NCI-H1436 treated with DMSO at 0.1 percent for 48 hours (cell line): Measurements from ENCODE around the gene STAP2.
"Not testable (repeated sequence)": the region's sequence is repeated elsewhere in the genome, so short reads cannot be mapped to it uniquely, and the experiment has no call there.

Source experiments
- DNase-seq: peaks from one replicate; lab custom pipeline; 2025; lab: John Stamatoyannopoulos, UW

The STAP2 gene

DNA sequence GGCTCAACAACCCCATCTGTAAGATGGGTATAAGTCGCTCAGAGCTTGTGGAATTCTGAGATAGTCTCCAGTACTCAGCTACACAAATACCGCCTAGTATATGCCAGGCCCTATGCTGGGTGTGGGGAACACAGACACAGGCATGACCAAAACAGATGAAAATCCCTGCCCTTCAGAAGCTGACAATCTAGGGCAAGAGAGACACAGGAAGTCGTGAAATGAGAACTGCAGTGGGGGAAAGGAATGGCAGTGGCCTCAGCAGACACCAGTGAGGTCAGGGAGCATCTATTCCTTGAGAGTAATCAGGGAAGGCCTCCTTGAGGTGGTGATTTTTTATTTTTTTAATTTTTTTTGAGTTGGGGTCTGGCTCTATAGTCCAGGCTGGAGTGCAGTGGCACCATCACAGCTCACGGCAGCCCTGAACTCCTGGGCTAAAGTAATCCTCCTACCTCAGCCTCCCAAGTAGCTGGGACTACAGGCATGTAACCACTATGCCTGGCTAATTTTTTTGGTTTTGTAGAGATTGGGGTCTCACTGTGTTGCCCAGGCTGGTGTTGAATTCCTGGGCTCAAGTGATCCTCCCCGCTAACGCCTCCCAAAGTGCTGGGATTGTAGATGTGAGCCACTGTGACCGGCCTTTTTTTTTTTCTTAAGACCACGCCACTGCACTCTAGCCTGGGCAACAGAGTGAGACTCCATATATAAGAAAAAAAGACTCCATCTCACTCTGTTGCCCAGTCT lies 39.6 kb downstream of the STAP2 start:
- no peak for DNase-seq

DNA sequence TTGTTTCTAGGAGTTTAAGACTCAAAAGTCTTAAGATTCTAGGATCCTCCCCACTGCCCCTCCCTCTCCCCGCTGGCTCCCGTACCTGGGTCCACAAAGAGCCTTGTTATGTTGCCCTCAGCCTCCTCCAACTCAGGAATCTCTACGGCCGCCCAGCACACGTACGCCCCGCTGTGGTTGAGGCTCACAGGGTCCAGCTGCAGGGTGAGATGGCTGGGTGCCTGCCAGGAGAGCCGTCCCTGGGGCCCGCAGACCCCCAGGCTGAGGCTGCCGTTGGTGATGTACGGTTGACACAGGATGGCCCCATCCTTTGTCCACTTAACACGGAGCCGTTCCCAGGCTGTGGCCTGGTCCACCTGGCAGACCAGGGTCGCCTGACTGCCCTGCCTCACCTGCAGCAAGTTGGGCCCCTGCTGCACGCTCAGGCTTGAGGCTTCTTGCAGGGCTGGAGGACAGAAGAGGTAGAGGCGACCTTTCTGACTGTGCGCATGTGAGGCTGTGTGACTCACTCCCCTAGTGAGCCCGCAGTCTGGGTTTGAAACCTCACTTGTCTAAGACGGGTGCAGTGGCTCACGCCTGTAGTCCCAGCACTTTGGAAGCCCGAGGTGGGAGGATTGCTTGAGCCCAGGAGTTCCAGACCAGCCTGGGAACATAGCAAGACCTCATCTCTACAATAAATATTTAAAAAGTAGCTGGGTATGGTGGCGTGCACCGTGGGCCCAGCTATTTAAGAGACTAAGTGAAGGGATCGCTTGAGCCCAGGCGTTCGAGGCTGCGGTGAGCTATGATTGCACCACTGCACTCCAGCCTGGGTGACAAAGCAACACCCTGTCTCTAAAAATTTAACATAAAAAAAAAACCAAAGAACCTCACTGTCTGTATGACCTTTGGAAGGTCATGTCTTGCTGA lies 40.5 kb downstream of the STAP2 start:
- DNase-seq = no peak

GRCh38 chr19:4295972-4296771 lies 42.5 kb downstream of the STAP2 start:
- peak; percentile 89 for DNase-seq

DNA sequence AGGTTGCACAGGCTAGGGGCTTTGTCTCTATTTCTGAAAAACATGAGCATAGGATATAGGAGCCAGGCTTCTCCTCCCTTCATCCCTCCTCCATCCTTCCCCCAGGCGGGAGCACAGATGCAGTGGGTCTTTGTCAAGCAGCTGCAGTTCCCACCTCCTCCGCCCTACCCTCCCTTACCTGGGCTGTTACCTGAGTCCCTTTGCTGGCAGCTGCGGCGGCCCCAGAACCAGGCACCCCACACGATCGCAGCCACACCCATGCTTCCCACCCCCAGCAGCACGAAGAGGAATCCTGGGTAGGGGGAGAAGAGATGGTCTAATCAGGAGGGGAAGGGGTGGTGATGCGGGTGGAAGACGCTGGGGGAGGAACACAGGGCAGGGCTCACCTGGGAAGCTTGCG lies 44.2 kb downstream of the STAP2 start:
- DNase-seq = no peak

- no peak for DNase-seq
Observed at GRCh38 chr19:4292515-4292914, 46.1 kb downstream of the STAP2 start.

- no peak for DNase-seq
Observed at GRCh38 chr19:4291184-4291732, 47.4 kb downstream of the STAP2 start.

GRCh38 chr19:4288091-4288777 lies 50.4 kb downstream of the STAP2 start:
- no peak for DNase-seq

- DNase-seq = not testable (repeated sequence)
Observed at GRCh38 chr19:4286141-4286540, 52.5 kb downstream of the STAP2 start.

DNA sequence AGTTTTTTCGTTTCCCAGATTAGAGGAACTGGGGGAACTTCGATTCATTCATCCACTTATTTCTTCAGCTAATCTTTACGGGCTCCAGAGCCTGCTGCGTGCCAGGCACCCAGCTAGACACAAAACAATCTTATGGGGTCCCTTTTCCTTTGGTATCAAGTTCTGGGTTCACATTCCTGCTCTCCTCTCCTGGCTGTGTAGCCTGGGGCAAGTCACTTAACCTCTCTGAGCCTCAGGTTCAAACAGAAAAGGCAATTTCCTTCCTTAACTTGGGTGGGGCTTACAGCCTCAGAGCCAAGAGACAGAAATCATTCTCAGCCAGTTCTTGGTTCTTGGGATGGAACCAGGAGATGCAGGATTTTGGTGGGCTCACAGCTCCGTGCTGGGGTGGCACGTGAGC lies 53.7 kb downstream of the STAP2 start:
- no peak for DNase-seq

GRCh38 chr19:4284176-4284958 lies 54.3 kb downstream of the STAP2 start:
- no peak for DNase-seq

- no peak for DNase-seq
Observed at GRCh38 chr19:4279530-4280422, 58.9 kb downstream of the STAP2 start.

- DNase-seq = no peak
Observed at GRCh38 chr19:4279267-4279529, 59.4 kb downstream of the STAP2 start.

DNA sequence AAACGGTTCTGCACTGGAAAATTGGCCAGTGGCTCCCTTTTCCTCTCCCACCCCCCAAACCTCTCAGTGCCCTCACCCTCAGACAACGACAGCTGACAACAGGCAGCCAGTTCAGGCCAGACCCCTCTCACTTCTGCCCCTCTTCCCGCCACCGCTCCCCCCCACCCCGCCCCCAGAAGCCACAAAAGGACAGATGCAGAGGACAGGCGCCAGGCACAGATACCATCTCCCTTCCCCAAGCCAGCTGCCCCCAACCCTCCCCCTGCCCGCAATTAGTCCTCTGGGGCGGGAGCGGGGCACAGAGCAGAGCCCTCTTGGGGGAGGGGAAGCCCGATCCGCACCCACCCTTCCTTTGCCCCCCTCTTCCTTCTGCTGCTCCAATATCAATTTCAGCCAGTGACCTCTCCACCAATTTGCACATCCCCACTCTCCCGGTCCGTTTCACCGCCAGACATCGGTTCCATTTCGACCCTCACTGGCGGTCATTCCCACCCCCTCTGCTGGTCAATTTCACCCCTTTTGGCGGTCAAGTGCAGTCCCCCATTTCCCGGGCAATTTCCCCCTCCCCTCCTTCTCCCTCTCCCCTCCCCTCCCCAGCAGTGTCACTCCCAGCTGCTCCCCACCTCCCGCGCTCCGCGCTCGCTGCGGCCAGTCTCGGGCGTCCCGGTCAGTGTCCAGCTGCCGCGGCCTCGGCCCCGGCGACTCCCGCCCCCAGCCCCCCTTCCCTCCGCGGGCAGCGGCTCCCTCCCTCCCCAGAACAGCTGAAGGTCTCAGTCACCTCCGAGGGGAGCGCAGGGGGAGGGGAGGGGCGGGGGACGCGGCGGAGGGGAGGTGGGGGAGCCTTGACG lies 60.0 kb downstream of the STAP2 start, which contains the start of gene SHD:
Gene SHD, plus strand, starts transcription at position 848 of the 848 bp plus-strand sequence. CDS start 798 bp downstream, outside the sequence.
- DNase-seq = no peak

GRCh38 chr19:4278010-4278409 lies 60.6 kb downstream of the STAP2 start:
- no peak for DNase-seq

DNA sequence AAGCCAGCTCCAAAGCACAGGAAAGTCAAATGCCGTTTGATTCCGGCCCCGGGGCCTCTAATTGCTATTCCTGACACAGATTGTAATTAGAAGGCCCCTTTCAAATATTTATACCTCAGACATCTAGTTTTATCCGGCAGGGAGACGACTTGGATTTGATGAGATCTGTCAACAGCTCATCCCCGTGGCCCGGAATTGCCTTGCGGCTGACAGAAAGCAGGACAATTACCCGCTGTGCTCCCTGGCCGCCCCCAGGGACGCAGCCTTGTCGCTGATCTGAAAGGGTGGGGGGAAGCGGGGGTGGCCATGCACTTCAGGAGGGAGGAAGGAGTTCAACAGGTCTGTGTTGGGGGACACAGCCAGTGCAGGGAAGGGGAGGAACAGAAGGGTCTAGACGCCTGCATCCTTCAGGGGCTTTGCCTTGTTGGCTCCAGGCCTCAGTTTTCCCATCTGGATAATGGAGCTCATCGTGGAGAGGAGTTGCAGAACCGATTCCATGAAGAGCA lies 61.4 kb downstream of the STAP2 start:
- DNase-seq = no peak

- DNase-seq = not testable (repeated sequence)
Observed at GRCh38 chr19:4274321-4274686, 64.3 kb downstream of the STAP2 start.
